Upper lobe of left lung (tissue), 6 donors: ENCODE data around the gene HAPLN1. TPM values are rescaled to one million over a fixed set of nuclear protein-coding genes. Genes with fewer than 3 reads are reported as not detected.

Experiments
- ATAC-seq, 2 donors: fragments of 200-7000 bp; cut with Tn5 transposase; one replicate each; pipeline ENCODE4 v1.9.1; 2022; ENCODE audit warnings: mild to moderate bottlenecking in 2 of 2, moderate library complexity in 2 of 2; ENCODE audit not compliant: low FRiP score in 2 of 2
- DNase-seq, 2 donors: peaks; one replicate each; pipeline ENCODE4 v3.0.0-alpha.2; 2019 to 2020
- H3K27ac ChIP-seq, 4 donors: fragments of 200-600 bp; sonication (generic); one replicate each; pipeline ENCODE4 v1.5.1; 2016 to 2019
- H3K27me3 ChIP-seq, 4 donors: fragments of 200-600 bp; sonication (generic); one replicate each; pipeline ENCODE4 v1.5.1; 2017 to 2019
- H3K36me3 ChIP-seq, 4 donors: fragments of 200-600 bp; sonication (generic); one replicate each; pipeline ENCODE4 v1.5.1; 2016 to 2019
- H3K4me1 ChIP-seq, 4 donors: fragments of 200-600 bp; sonication (generic); one replicate each; pipeline ENCODE4 v1.5.1; 2018 to 2019
- H3K4me3 ChIP-seq, 4 donors: fragments of 200-600 bp; sonication (generic); one replicate each; pipeline ENCODE4 v1.5.1; 2017 to 2019; ENCODE audit warnings: mild to moderate bottlenecking in 2 of 4, moderate library complexity in 1 of 4
- H3K9me3 ChIP-seq, 4 donors: fragments of 200-600 bp; sonication (generic); one replicate each; pipeline ENCODE4 v1.5.1; 2018 to 2019
- EP300 ChIP-seq, 4 donors: sonication (generic); formaldehyde crosslinking; IDR thresholded peaks; one replicate each; pipeline ENCODE4 v1.5.1; 2017; ENCODE audit warnings: antibody characterized with exemption in 4 of 4, control low read depth in 2 of 4
- POLR2A ChIP-seq, 4 donors: fragments of 450-650 bp; IDR thresholded peaks; one replicate each; pipeline ENCODE4 v1.5.1; 2016 to 2017; ENCODE audit warnings: antibody characterized with exemption in 4 of 4, mild to moderate bottlenecking in 2 of 4
- POLR2AphosphoS5 ChIP-seq, 2 donors: sonication (generic); formaldehyde crosslinking; IDR thresholded peaks; one replicate each; pipeline ENCODE4 v1.5.1; 2017; ENCODE audit warnings: antibody characterized with exemption in 2 of 2
- WGBS, 2 donors: methylation state at CpG; one replicate each; pipeline ENCODE4 v1.1.5; 2017 to 2018; 5-methylcytosine and 5-hydroxymethylcytosine counted together
- total RNA-seq, 6 donors: library from RNA; depleted of rRNA in 4 of 6; stranded (reverse); fragments of >200 nt in 4 of 6; gene quantifications; one replicate each; pipeline versions ENCODE4 v1.1.0 to v1.2.1, GENCODE V29; 2016 to 2021
- TF ChIP-seq, protein P1 (sequence below), 6 experiments: fragments of 450-650 bp in 4 of 6; fragments of 200-600 bp in 2 of 6; sonication (generic) in 2 of 6; IDR thresholded peaks; one replicate each; pipeline ENCODE4 v1.5.1; 2016 to 2019; ENCODE audit warnings: antibody characterized with exemption in 6 of 6
- donor health status: DM: no; HTN: no; CAD: no; lungs with moderate emphysema.
- donor health status: DM: no; HTN: yes; CAD: no; lungs with severe emphysema.

Gene HAPLN1
- total RNA-seq, 6 donors from 2014 or later, result 0.30 to 0.46 TPM; not detected in 4

DNA sequence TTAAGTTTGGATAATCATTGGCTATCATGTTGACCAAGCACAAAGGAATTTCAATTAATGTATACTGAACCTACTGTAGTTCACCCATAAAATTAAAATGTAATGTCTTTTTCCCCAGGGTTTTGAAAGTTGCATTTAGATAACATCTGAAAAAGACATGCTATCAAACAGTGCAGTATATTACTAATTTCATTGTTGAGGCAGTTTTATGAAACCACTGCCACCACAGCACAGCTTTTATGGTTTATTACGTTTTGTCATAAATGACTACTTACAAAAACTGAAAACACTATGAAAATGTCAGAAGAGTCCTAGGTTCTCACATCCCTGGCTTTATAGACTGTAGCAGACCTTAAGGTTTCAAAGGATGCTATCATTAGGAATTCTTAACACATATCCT is 32.0 kb upstream of the HAPLN1 start:
- DNase-seq (no peak), ATAC-seq (no peak)
- Histone ChIP-seq H3K27ac (no peak overlapping the region), H3K27me3 (no peaks in the 10 kb centered on the region), H3K4me1 (no peaks in the 10 kb centered on the region), H3K36me3 (no peaks in the 10 kb centered on the region), H3K4me3 (no peak overlapping the region), H3K9me3 (peaks cover 0 to 6% (median 0%) of the 10 kb centered on the region in 4 donors)
- TF ChIP-seq, protein P1, sequence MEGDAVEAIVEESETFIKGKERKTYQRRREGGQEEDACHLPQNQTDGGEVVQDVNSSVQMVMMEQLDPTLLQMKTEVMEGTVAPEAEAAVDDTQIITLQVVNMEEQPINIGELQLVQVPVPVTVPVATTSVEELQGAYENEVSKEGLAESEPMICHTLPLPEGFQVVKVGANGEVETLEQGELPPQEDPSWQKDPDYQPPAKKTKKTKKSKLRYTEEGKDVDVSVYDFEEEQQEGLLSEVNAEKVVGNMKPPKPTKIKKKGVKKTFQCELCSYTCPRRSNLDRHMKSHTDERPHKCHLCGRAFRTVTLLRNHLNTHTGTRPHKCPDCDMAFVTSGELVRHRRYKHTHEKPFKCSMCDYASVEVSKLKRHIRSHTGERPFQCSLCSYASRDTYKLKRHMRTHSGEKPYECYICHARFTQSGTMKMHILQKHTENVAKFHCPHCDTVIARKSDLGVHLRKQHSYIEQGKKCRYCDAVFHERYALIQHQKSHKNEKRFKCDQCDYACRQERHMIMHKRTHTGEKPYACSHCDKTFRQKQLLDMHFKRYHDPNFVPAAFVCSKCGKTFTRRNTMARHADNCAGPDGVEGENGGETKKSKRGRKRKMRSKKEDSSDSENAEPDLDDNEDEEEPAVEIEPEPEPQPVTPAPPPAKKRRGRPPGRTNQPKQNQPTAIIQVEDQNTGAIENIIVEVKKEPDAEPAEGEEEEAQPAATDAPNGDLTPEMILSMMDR (IDR thresholded peaks at IDR 0.05), result no peak
- no peak for TF ChIP-seq POLR2A (IDR thresholded peaks at IDR 0.05)
- TF ChIP-seq POLR2AphosphoS5 (IDR thresholded peaks at IDR 0.05), result no peak
- no peak for TF ChIP-seq EP300 (IDR thresholded peaks at IDR 0.05)
- WGBS, 2 donors, result 78 to 93% methylated on average over 1 of the region's 1 CpG

DNA sequence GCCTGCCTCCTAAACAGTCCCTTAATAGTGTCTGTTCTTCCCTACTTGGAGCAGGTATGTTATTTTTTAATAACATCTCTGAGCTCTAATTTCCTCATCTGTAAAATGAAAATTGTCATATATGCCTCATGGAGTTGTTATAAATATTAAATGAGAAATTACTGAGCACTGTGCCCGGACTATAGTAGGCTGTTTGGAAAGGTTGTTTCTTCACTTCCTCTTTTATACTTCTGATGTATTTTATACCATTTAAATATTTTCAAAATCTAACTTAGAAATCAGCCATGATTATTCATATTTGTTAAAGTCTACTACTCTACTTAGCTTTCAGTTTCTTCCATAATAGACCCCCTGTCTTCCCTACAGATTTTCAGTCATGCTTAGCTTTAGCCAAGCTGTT is 30.5 kb upstream of the HAPLN1 start:
- DNase-seq (no peak), ATAC-seq (peak in 1 of 2 donors; percentile 42)
- TF ChIP-seq, protein P1 (IDR thresholded peaks at IDR 0.05), result no peak
- TF ChIP-seq POLR2AphosphoS5 (IDR thresholded peaks at IDR 0.05), result no peak
- TF ChIP-seq EP300 (IDR thresholded peaks at IDR 0.05), result no peak
- no peak for TF ChIP-seq POLR2A (IDR thresholded peaks at IDR 0.05)
- Histone ChIP-seq H3K4me3 (no peak overlapping the region), H3K4me1 (no peaks in the 10 kb centered on the region), H3K27ac (no peak overlapping the region), H3K9me3 (peaks cover 0 to 6% (median 0%) of the 10 kb centered on the region in 4 donors), H3K36me3 (no peaks in the 10 kb centered on the region), H3K27me3 (no peaks in the 10 kb centered on the region)
- WGBS, 2 donors, result 0 to 41% methylated on average over 1 of the region's 1 CpG

DNA sequence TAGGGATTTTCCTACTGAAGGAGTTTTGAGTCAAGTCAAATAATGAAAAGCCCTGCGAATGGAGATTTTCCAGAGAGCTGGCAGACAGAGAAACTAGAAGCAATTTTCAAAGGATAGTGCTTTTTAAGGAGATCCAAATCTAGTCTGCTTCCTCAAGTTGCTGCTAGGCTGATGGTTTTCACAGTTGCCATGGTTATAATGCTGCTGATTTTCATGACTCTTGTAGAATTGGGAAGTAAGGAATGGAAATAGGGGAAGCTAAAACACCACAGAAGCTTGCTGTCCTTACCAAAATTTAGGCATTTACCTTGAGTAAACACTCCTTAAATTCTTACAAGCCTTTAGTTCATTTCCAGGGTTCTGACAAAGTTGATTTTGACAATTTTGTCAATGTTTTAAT is 30.1 kb upstream of the HAPLN1 start:
- peak in 1 of 2 donors; percentile 77 for ATAC-seq
- no peaks in the 10 kb centered on the region for H3K4me1 ChIP-seq
- H3K36me3 ChIP-seq, result no peaks in the 10 kb centered on the region
- H3K4me3 ChIP-seq, result no peak overlapping the region
- no peaks in the 10 kb centered on the region for H3K27me3 ChIP-seq
- no peak overlapping the region for H3K27ac ChIP-seq
- TF ChIP-seq POLR2AphosphoS5 (IDR thresholded peaks at IDR 0.05), result no peak
- no peak for TF ChIP-seq POLR2A (IDR thresholded peaks at IDR 0.05)
- no peak for DNase-seq
- WGBS, 2 donors, result 83 to 91% methylated on average over 1 of the region's 1 CpG
- H3K9me3 ChIP-seq, result peaks cover 0 to 6% (median 0%) of the 10 kb centered on the region in 4 donors

GRCh38 chr5:83745816-83746215 is 25.2 kb upstream of the HAPLN1 start:
- Histone ChIP-seq H3K4me3 (no peak overlapping the region), H3K36me3 (no peaks in the 10 kb centered on the region), H3K27me3 (no peaks in the 10 kb centered on the region), H3K27ac (no peak overlapping the region), H3K4me1 (no peaks in the 10 kb centered on the region), H3K9me3 (peaks cover 0 to 6% (median 0%) of the 10 kb centered on the region in 4 donors)
- DNase-seq (no peak), ATAC-seq (no peak)
- 90 to 95% methylated on average over 2 of the region's 2 CpGs for WGBS, 2 donors
- TF ChIP-seq POLR2A (IDR thresholded peaks at IDR 0.05) (no peak), POLR2AphosphoS5 (IDR thresholded peaks at IDR 0.05) (no peak), EP300 (IDR thresholded peaks at IDR 0.05) (no peak)
- TF ChIP-seq, protein P1 (IDR thresholded peaks at IDR 0.05), result no peak

- H3K4me1 ChIP-seq, result no peaks in the 10 kb centered on the region
- H3K4me3 ChIP-seq, result no peak overlapping the region
- TF ChIP-seq, protein P1 (IDR thresholded peaks at IDR 0.05), result no peak
- TF ChIP-seq POLR2A (IDR thresholded peaks at IDR 0.05), result no peak
- WGBS, 2 donors, result 23 to 38% methylated on average over 1 of the region's 1 CpG
- peak in 1 of 2 donors; percentile 32 for ATAC-seq
- DNase-seq, result no peak
- H3K27me3 ChIP-seq, result no peaks in the 10 kb centered on the region
- H3K9me3 ChIP-seq, result peaks cover 0 to under 1% (median 0%) of the 10 kb centered on the region in 4 donors
- no peak overlapping the region for H3K27ac ChIP-seq
- H3K36me3 ChIP-seq, result no peaks in the 10 kb centered on the region
Observed at GRCh38 chr5:83744821-83745220, 24.2 kb upstream of the HAPLN1 start.
